HG03354 (cell line): Measurements from ENCODE around the gene TCFL5.

ENCODE experiments used
- ATAC-seq: cut with Tn5 transposase; IDR thresholded peaks from one replicate; pipeline ENCODE4 v1.9.1; 2021; ENCODE audit warnings: mild to moderate bottlenecking; ENCODE audit not compliant: unreplicated experiment, poor library complexity, severe bottlenecking

Gene TCFL5

DNA sequence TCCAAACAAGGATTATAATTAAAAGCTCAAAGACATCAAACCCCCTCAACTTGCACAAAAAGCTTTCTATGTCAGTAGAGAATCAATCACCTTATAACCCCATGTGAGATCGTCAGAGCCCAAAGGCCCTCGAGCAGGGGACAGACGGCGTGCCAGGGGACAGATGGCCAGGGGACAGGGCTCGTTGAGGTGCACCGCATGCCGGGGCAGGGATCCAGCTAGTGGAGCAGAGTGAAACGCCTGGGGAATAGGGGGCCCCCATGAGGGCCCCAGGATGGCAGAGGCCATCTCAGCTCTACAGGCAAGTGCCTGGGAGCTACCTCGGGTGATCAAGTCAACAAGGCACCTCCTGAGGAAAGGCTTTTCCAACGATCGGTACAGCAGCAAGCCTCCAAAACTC is 36.0 kb upstream of the TCFL5 start:
- ATAC-seq = no peak

GRCh38 chr20:62896526-62896925 is 34.9 kb upstream of the TCFL5 start:
- no peak for ATAC-seq

- ATAC-seq = no peak
These were observed 33.9 kb upstream of the TCFL5 start for GRCh38 chr20:62895539-62895938.

DNA sequence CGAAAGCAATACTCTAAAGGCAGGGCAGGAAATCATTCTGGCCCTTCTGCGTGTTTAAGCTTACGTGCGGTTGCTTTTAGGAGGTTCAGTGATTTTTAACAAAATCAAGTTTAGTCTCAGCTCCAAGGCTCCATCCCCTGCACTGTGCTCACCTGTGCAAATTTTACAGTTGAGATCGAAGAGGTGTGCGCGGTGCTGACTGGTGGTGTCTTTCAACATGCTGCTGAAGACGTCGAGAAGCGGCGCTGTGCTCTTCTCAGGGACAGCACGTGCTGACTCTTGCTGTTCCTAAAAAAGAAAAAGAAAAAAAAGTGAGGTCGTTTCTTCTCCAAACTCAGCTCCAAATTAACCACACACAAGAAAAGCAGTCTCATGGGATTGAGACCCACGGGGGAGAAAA is 32.6 kb upstream of the TCFL5 start:
- no peak for ATAC-seq

- ATAC-seq = no peak
These were observed 32.1 kb upstream of the TCFL5 start for GRCh38 chr20:62893700-62894099.

GRCh38 chr20:62892348-62893304 is 31.0 kb upstream of the TCFL5 start:
- no peak for ATAC-seq

GRCh38 chr20:62891111-62891510 is 29.5 kb upstream of the TCFL5 start:
- no peak for ATAC-seq

DNA sequence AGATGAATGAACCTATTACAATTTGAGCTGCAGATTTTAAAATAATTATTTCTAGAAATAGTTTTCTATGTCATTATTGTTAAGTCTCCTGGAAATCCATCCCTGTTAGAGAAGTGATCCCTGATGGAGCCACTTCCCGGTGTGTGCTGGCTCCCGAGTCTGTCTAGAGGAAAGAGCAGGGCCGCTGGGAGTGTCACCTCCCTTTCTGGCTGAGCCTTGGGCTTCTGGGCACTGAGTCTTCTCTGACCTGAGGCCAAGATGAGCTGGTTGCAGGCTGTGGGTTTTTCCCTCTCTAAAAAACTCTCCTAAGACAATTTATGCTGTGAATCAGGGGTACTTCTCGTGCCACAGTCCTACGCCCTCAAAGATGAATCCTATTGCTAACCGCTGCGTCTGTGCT is 28.8 kb upstream of the TCFL5 start:
- no peak for ATAC-seq

GRCh38 chr20:62889871-62890270 is 28.2 kb upstream of the TCFL5 start:
- no peak for ATAC-seq

DNA sequence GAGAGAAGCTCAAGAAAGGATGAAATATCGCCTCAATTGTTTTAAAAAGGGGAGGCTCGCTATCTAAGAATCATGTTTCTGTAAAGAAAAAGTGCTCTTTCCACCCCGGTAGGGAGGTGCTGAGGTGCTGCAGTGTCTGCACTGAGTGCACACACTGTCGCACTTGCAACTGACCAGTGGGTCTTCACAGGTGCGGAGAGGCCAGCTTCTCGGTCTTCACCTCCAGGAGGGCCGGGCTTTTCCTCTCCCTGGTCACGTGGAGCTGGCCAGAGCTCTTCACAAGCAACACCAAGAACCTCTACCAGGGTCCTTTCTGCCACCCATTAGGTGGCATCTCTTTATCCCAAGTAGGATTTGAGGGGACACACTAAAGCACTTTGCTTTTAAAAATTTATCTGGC is 27.8 kb upstream of the TCFL5 start:
- no peak for ATAC-seq

GRCh38 chr20:62888910-62889309 is 27.3 kb upstream of the TCFL5 start:
- ATAC-seq = no peak

DNA sequence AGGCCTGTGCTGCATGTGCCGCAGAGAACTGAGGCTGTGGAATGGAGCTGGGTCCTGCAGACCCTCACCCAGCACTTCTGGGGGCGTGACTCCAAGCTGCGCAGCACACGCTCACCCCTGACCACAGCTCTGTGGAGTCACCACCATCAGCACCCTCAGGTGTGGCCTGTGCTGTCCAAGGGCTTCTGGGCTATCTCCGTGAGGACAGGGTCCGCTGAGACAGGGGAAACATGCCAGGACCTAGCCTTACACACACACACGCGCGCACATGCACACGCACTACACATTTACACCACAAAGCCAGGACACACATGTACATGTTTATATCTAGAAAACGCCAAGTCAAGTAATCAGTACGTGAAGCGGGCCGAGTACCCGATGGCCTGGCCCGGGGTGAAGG is 26.8 kb upstream of the TCFL5 start:
- ATAC-seq = no peak

- ATAC-seq = no peak
These were observed 26.2 kb upstream of the TCFL5 start for GRCh38 chr20:62887860-62888239.

- ATAC-seq = no peak
These were observed 25.7 kb upstream of the TCFL5 start for GRCh38 chr20:62887152-62887859.

- no peak for ATAC-seq
These were observed 25.1 kb upstream of the TCFL5 start for GRCh38 chr20:62886709-62887058.

- no peak for ATAC-seq
These were observed 24.5 kb upstream of the TCFL5 start for GRCh38 chr20:62885896-62886708.

GRCh38 chr20:62885046-62885895 is 23.6 kb upstream of the TCFL5 start:
- ATAC-seq = no peak

- ATAC-seq = no peak
These were observed 22.9 kb upstream of the TCFL5 start for GRCh38 chr20:62884556-62884955.

GRCh38 chr20:62882426-62882825 is 20.8 kb upstream of the TCFL5 start:
- ATAC-seq = no peak
